HG03521 (cell line): ENCODE data around the gene SMOC1.

Experiments used
- ATAC-seq: cut with Tn5 transposase; IDR thresholded peaks from one replicate; pipeline ENCODE4 v1.9.1; 2021; ENCODE audit warnings: mild to moderate bottlenecking, moderate library complexity; ENCODE audit not compliant: unreplicated experiment

Gene SMOC1

GRCh38 chr14:69938751-69939150 lies 59.5 kb downstream of the SMOC1 start:
- no peak for ATAC-seq

- no peak for ATAC-seq
Observed at GRCh38 chr14:69941768-69942742, 62.8 kb downstream of the SMOC1 start.

- ATAC-seq: no peak
Observed at GRCh38 chr14:69943084-69943780, 64.0 kb downstream of the SMOC1 start.

DNA sequence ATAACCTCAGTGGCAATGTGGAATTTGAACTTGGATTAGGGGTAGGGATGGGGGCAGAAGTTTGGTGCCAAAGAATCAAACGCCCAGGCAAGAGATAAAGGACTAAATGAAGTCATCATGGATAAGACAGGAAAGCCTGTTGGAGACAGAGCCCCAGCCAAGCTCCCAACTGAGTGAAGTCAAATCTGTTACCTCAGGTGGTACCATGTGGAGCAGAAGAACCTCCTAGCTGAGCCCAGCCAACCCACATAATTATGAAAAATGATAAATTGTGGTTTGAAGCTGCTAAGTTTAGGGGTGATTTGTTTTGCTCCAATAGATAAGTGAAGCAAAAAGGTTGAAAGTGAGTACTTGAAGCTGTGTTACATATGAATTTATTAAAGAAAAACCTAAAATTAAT lies 66.1 kb downstream of the SMOC1 start:
- no peak for ATAC-seq

DNA sequence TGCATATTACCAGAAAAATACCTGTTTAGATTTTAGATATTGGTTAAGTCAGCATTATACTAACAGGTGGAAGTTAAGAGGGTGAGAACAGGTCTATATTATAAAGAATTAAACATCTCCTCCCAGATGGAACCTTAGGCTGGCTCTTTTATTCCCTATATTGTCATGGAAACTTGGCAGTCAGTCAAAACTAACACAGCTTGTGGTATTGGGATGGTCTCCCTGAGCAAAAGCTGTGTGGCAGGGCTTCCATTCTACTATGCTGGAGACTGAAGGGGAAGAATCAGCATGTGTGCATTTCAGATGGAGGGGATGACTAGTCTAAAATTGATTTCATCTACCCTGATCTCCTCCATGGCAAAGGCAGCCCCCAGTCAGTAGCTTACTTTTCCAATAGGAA lies 66.7 kb downstream of the SMOC1 start:
- no peak for ATAC-seq

DNA sequence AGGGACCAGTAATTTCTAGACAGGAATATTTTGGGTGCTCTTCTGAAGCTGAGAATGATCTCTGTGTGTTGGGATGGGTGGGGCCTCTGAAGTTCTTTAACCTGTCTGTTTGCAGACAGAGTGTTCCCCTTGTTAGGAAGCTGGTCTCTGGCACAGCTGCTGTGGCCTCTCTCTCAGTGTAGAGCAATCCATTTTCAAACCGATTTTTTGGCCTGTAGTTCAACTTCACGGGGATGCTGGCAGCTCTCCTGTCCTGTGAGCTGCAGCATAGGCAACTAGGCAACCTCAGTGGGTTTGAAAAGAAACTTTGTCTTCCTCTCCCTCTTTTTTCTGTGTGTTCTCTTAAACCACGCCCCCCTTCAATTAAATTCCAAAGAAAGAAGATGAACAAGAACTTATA lies 69.1 kb downstream of the SMOC1 start:
- no peak for ATAC-seq

- no peak for ATAC-seq
Observed at GRCh38 chr14:69951263-69951662, 72.0 kb downstream of the SMOC1 start.

DNA sequence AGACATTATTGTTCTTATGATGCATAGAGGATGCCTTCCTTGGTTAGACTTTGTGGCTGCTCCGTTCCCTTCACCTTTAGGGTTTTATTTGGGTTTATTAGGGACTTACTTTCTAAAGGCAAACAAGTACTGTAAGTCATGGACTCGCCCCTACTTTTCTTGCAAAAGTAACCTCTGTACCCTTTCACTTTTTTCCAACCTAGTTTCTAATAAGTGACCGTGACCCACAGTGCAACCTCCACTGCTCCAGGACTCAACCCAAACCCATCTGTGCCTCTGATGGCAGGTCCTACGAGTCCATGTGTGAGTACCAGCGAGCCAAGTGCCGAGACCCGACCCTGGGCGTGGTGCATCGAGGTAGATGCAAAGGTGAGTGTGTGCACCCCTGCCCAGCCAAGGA lies 72.7 kb downstream of the SMOC1 start:
- ATAC-seq: no peak

DNA sequence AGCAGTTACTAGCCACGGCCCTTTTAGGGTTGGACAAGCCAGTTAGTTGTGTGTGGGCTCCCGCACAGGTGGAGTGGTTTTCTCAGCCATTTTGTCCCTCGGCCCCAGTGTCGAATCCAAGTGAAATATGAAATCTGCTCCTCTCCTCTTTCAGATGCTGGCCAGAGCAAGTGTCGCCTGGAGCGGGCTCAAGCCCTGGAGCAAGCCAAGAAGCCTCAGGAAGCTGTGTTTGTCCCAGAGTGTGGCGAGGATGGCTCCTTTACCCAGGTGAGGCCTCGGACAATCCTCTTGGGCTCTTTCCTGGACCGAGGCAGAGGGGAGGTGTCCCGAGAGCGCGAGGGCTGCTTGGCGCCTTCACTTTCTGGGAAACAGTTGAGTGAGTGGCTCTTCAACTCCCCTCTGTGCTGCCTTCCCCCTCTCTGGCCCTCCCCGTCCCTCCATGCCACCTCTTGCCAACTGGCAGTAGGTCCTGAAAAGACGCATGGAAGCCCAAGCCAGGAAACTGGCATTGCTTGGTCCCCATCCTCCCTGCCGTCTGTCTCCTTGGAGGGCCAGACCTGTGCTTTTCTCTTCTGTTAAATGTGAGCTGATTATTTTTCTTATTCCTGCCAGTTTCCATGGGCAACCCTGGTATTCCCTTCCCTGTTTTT lies 74.2 kb downstream of the SMOC1 start:
- ATAC-seq: no peak

- ATAC-seq: no peak
Observed at GRCh38 chr14:69955855-69956845, 76.9 kb downstream of the SMOC1 start.

DNA sequence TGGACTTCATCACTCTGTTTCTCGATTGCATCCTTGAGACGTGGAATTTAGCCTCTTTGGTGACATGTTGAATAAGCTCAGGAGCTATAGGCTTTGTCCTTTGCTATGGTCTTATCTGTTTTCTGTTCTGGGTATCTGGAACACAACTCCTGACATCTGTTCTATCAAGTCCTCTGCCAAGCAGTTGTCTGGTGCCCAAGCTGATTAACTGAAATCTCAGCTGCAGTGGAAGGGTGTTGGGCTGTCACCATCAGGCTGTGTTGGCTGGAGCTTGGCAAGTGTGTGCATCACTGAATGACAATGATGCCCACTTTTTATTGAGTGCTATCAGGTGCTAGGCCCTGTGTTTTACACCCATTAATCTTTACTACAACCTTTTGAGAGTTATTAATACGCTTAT lies 77.8 kb downstream of the SMOC1 start:
- ATAC-seq: no peak

GRCh38 chr14:69957986-69958385 lies 78.8 kb downstream of the SMOC1 start:
- ATAC-seq: no peak

DNA sequence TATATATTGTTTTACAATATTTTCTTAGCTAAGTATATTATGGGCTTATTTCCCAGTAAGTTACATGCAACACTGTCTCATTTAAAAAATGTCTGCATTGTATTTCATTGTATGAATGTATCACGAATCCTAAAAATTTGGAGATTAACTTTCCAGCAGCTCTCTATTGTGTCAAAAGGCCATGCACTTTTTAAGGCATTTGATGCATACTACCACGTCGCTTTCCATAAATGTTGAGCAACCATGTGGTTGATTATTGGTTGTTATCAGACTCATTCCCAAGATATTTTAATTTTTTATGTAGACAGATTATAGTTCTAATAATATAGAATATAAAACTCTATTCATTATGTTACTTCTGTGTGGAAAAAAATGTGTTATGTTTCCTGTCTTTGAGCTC lies 79.9 kb downstream of the SMOC1 start:
- no peak for ATAC-seq

DNA sequence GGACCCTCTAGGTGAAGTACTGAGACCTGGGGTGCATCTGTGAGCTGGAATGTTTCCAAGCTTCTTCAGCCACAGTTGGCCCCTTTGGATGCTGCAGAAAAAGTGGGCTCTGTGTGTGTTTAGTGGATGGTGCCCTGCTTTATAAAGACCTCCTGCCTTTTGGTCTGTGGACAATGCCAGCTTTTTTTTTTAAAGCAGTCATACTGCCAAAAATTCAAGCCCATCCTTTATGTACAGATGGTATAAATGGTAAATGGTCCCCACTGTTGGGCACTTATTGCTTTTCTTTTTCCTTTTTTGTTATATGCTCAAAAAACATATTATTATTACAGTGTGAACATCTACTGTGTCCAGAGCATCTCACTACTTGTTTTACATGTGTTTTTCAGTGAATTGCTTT lies 81.1 kb downstream of the SMOC1 start:
- ATAC-seq: no peak

DNA sequence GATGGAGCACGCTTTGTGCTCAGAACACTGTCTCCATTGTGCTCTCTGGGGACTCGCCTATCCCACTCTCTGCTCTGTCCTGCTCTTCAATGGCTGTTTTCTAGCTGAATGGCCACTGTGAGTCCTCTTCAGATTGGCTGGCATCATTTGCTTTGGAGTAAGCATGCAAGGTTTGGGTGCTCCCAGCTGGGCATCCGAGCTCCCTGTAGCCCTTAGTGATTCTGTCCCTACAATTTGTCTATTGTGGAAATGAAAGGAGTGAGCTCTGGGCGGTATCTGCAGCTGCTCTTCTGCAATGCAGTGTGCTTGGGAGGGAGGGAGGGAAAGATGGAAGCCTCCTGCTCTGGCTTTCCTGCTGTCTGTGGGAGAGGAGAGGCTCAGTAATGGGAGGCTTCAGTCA lies 84.8 kb downstream of the SMOC1 start:
- ATAC-seq: no peak

DNA sequence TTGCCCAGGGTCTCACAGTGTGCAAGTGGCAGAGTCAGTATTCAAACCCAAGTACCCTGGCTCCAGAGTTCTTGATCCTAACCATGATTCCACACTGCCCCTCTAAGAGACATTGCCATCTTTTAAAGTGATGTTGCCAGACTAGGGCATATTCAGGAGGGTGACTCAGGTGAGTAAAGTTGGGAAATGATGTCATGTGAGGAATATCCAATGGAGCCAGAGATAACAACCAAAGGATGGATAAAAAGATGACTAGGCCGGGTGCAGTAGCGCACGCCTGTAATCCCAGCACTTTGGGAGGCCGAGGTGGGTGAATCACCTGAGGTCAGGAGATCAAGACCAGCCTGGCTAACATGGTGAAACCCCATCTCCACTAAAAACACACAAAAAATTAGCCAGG lies 85.6 kb downstream of the SMOC1 start:
- ATAC-seq: no peak

GRCh38 chr14:69968132-69968531 lies 88.9 kb downstream of the SMOC1 start:
- ATAC-seq: no peak

GRCh38 chr14:69968681-69969080 lies 89.5 kb downstream of the SMOC1 start:
- no peak for ATAC-seq

DNA sequence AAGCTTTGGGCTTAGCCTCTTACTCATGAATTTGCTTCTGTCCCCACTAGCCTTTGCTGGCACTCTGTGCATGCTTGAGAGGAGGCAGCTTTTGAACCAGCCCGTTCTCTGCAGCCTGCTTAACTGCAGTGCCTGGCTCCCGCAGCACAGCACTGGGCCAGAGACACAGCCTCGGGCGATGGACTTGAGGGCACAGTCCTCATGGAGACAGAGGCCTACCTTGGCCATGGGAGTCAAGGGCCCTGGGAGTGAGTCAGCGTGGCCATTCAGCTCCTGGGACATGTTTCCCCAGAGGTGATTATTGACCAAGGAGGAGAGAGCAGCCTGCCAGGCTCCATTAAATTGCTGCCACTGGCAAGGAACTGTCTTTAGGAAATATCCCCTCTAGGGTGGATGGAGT lies 93.5 kb downstream of the SMOC1 start:
- ATAC-seq: no peak

DNA sequence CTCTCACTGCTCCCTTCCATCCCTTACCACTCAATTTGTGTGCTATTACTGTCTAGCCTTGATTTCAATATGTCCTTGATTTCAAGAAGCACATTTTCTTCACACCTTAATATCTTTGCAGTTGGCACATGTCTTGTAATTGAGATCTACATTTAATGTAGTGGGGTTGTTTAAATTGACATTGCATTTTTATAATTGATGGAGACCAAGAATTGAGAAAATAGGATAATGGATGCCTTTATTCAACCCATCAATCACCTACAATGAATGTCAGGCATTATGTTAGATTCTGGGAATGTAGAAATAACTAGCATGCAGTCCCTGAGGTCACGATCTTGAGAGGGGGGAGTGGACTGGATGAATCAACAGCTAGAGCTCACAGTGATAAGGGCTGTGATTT lies 94.6 kb downstream of the SMOC1 start:
- no peak for ATAC-seq

- no peak for ATAC-seq
Observed at GRCh38 chr14:69979882-69980281, 100.7 kb downstream of the SMOC1 start.
